ENCODE results near the gene AP2M1. TPM values are rescaled to one million over a fixed set of nuclear protein-coding genes. Genes with fewer than 3 reads are reported as not detected.
"Not testable (repeated sequence)": the region's sequence is repeated elsewhere in the genome, so short reads cannot be mapped to it uniquely, and the experiment has no call there.

Gene AP2M1
- polyA plus RNA-seq (ENCODE audit: insufficient read length) = 175 TPM

DNA sequence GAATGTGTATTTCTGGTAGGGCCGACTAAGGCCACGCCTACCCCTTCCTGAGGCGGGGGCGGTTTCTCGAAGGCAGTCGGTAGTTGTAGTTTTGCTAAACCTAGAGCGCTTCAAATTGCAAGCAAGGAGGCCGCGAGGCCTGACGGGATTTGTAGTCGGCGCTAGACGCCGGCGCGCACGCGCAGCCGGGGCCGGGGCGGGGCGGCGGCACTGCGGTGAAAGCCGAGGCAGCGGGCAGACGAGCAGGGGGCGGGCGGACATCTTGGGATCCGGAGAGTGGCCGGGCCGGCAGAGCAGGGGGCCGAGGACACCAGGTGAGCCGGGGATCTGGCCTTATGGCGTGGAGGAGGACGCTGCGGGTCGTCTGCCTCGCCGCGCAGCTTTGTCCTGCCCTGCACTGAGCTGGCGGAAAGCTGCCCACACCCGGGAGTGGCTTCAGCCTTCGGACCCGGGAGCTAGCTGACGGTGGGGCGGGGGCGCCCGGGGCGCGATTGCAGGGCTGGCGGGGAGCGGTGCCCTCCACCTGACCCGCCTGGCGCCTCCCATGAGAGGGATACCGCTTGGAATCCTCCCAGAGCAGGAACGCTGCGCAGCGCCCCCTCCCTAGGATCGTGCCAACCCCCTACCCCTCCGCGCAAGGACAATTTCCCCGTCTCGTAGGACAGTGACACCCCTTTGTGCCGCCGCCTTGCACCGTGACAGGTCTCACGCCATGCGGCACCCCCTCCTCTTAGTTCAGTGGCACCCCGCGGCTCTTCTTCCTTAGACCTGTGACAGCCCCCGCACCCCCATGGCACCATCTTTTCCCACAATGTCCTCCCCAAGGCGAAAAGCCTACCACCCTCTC lies at the start of gene AP2M1:
TSS of gene AP2M1 (plus strand) at position 210 of the 847 bp plus-strand sequence. CDS start 2,139 bp downstream, outside the sequence.
- peak; percentile 99 for DNase-seq

DNA sequence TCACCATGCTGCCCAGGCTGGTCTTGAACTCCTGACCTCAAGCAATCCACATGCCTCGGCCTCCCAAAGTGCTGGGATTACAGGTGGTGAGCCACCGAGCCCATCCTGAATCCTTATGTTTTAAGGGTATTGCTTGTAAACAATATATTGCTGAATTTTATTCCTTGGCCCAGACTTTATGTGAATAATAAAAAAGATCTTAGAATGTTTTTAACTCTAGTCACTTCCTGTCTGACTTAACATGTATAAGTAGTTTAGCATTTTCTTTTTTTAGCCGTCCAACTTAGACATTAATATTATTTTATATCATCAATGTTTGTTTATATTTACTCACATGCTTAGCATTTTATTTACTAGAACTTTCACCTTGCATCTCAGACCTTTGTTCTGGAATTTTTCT lies 48.6 kb upstream of the AP2M1 start:
- no peak for DNase-seq

GRCh38 chr3:184129012-184129411 lies 45.6 kb upstream of the AP2M1 start:
- no peak for DNase-seq

- no peak for DNase-seq
These were observed 41.7 kb upstream of the AP2M1 start for GRCh38 chr3:184132945-184133344.

DNA sequence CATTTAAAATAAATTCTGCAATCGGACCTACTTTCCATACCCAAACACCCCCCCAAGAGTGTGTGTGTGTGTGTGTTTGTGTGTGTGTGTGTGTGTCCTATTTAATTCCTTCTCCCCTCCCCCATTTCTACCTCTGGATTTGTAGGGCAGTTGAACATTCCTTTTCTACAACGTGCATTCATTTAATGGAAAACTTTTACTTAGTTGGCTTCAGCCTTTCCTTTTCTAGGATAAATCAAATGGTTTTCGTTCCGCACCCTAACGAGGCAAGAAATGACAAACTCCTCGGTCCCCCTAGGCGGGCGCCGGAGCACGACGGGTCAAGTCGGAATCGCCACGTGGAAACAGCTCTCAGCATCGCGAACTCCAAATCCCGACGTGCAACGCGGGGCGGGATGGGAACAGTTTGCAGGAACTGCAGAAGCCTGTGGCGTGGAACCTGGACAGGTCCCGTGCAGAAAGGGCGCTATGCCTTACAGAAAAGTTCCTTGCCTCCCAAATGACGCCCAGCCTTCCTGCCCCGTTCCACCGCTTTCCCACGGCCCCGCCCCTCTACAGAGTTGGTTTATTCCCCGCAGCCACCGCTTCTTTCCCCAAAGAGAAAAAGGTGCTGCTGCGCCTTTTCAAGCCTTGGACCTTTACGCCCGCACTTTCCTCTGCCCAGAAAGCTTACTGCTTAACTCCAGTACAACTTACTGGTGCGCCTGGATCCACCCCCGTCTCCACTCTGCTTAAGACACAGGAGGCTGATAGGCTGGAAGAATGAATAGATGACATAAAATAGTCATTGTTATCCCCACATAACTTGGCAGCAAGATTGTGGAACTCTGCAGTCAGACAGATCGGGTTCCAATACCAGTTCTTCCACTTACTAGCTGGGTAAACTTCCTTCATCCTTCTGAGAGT lies 40.6 kb upstream of the AP2M1 start:
- DNase-seq = peak; percentile 87

- peak; percentile 26 for DNase-seq
These were observed 39.9 kb upstream of the AP2M1 start for GRCh38 chr3:184134746-184135148.

GRCh38 chr3:184135149-184135910 lies 39.3 kb upstream of the AP2M1 start, which contains the start of gene EIF2B5:
Gene EIF2B5, plus strand, starts transcription at chr3:184135358. Its CDS starts 28 bp downstream, at chr3:184135386.
- peak; percentile 92 for DNase-seq

GRCh38 chr3:184135911-184136260 lies 38.8 kb upstream of the AP2M1 start:
- DNase-seq = no peak

DNA sequence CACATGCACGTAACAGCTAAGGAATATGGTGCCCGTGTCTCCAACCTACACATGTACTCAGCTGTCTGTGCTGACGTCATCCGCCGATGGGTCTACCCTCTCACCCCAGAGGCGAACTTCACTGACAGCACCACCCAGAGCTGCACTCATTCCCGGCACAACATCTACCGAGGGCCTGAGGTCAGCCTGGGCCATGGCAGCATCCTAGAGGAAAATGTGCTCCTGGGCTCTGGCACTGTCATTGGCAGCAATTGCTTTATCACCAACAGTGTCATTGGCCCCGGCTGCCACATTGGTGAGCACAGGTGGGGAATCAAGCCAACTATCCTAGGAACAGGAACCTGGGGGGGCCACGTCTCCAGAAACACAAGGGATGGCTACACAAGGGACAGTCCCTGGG lies 34.2 kb upstream of the AP2M1 start:
- no peak for DNase-seq

DNA sequence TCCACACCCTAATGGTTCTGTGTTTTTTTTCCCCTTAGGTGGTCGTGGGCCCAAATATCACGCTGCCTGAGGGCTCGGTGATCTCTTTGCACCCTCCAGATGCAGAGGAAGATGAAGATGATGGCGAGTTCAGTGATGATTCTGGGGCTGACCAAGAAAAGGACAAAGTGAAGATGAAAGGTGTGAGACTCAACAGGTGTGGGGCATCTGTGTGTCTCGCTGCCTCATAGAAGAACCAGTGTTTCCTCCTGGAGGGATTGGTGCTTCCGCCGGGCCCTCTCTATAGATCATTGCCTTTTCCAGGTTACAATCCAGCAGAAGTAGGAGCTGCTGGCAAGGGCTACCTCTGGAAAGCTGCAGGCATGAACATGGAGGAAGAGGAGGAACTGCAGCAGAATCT lies 32.5 kb upstream of the AP2M1 start:
- DNase-seq = no peak

GRCh38 chr3:184143327-184143726 lies 31.3 kb upstream of the AP2M1 start:
- no peak for DNase-seq

DNA sequence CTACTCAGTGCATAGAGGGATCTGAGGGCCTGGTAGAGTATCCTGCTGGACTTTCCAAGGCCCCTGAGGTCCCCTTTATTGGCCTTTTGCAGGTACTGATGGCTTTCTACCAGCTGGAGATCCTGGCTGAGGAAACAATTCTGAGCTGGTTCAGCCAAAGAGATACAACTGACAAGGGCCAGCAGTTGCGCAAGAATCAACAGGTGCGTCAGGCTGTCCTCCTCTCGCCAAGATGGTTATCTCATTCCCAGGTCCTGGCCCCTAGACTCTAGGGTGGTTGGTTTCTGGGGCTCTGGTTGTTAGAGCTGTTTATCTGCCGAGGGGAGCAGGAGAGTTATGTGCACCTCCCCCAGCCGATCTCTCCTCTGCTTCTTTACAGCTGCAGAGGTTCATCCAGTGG lies 30.1 kb upstream of the AP2M1 start:
- no peak for DNase-seq

- peak; percentile 75 for DNase-seq
These were observed 29.5 kb upstream of the AP2M1 start for GRCh38 chr3:184145111-184145524.

GRCh38 chr3:184145751-184146270 lies 28.8 kb upstream of the AP2M1 start:
- DNase-seq = no peak

DNA sequence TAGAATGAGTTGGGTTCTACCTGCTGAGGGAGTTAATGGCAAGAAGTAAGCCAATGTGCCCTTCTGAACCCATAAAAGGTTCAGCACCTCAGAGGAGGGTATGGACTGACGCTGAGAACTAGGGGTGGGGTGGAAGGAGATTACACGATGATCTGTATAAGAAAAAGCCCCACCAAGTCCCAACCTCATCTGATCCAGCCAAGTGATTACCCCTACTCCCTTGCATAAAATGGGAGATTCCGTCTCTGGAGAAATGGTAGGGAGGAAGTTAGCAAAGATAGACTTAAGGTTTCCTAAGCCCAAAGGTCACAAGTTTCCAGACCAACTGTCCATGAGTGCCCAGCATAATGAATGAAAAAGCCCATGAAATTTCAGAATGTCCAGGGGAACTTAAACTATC lies 26.6 kb upstream of the AP2M1 start:
- DNase-seq = no peak

- DNase-seq = no peak
These were observed 25.5 kb upstream of the AP2M1 start for GRCh38 chr3:184149123-184149522.

DNA sequence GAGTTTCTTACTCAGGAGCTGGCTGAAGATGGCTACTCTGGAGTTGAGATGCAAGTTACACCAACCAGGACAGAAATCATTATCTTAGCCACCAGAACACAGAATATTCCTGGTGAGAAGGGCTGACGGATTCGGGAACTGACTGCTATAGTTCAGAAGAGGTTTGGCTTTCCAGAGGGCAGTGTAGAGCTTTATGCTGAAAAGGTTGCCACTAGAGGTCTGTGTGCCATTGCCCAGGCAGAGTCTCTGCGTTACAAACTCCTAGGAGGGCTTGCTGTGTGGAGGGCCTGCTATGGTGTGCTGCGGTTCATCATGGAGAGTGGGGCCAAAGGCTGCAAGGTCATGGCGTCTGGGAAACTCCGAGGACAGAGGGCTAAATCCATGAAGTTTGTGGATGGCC lies 24.9 kb upstream of the AP2M1 start:
- not testable (repeated sequence) for DNase-seq

DNA sequence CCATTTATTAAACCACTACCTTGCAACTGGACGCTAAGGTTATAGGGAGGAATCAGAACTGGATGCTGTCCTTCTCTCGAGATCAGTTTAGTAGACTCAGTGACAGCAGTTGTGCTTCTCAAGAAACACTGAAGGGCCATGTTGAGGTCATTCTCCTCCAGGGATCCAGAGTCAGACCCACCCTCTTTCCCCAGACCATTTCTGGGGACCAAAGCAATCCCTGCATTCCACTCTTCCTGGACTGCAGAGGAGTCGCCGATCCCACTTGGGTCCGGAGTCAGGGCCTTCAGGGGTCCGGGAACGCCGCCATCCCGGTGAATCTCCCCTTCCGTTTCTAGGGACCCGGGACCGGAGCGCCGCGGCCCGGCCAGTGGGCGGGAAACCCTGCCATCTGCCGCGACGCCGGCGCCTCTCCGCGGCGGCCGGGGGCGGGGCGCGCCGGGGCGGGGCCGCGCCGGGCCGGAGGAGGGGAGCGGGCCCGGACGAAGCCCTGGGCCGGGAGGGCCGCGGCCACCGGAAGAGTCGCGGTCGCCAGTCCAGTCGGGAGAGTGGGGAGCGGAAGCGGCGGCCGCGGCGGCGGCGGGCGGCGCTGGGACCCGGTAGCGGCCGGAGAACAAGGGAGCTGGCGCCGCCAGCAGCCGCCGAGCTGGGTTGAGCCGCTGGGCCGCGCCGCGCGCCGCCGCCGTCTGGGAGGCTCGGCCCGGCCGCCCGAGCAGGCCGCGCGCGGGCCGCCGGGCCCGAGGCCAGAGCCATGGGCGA lies 19.6 kb upstream of the AP2M1 start, which contains the start of gene DVL3:
TSS of gene DVL3 (plus strand) at position 493 of the 759 bp plus-strand sequence. CDS start at position 752, 259 bp downstream.
- DNase-seq = peak; percentile 74

DNA sequence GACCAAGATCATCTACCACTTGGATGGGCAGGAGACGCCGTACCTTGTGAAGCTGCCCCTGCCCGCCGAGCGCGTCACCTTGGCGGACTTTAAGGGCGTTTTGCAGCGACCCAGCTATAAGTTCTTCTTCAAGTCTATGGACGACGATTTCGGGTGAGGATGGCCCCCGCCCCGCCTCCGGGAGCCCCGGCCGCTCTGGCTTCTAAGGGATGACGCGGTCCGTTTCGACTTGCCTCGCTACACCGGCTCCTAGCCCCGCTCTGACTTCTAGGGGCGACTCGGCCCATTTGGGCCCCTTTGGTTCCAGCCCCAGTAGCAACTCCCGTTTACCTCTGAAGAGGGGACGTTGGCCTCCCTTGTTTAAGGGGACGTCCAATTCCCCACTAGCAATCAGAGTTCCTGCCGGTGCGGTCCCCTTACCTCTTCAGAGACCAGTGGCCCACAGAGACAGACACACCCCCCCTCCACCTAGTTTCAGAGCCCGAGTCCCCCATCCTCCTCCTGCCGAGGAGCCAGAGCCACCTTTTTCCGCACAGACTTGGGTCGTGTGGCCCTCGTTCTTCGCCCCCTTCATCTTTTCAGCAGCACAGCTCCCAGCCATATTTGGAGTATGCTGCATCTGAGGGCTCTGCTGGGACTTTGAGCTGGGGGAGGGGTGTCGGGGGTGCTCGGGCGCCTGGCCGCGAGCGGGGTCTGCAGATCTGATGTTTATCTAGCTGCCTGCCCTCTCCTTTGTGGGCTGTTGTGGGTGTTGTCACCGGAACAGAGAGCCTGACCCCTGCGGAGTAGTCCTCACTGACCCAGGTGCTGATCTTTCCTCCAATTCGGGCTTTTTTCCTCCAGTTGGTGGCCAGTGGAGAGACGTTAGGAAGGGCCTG lies 18.8 kb upstream of the AP2M1 start:
- DNase-seq = no peak

DNA sequence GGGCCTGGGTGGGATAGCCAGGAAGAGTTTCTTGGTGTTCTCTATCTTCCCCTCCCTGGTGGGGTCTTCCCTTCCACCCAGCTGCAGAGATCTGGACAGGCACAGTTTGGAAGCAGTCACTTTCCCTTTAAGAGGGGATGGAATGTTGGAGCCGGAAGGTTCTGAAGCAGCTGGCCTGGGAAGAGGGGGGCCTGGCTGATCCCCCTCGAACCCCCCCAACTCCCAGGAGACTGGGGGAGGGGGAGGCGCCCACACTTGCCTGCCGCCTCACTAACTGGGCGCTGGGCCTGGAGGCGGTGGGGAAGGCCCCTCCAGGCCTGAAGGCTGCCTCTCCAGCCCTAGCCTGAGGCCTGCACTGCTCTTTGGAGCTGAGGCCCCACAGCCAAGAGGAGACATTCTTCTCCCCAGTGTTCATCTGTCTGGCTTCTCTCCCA lies 18.1 kb upstream of the AP2M1 start:
- DNase-seq = peak; percentile 82

All from hindlimb muscle (tissue), 1 donor.